Endothelial cell (in vitro differentiated cells): Measurements from ENCODE around the gene ADRA1B. TPM values are rescaled to one million over a fixed set of nuclear protein-coding genes. Genes with fewer than 3 reads are reported as not detected.

Source experiments
- DNase-seq: peaks from one replicate; pipeline ENCODE4 v3.0.0; 2021; ENCODE audit warnings: low spot score
- H3K27ac Mint-ChIP-seq: one replicate; pipeline ENCODE4 v1.8.0; 2021; ENCODE audit warnings: mixed read lengths, inconsistent platforms; ENCODE audit not compliant: unreplicated experiment
- H3K27me3 Mint-ChIP-seq: one replicate; pipeline ENCODE4 v1.8.0; 2021; ENCODE audit warnings: mild to moderate bottlenecking, moderate library complexity, mixed read lengths, inconsistent platforms; ENCODE audit not compliant: unreplicated experiment
- H3K36me3 Mint-ChIP-seq: one replicate; pipeline ENCODE4 v1.8.0; 2021; ENCODE audit warnings: mild to moderate bottlenecking, low read depth, mixed read lengths, inconsistent platforms; ENCODE audit not compliant: unreplicated experiment
- H3K4me1 Mint-ChIP-seq: one replicate; pipeline ENCODE4 v1.8.0; 2021; ENCODE audit warnings: mild to moderate bottlenecking, mixed read lengths, inconsistent platforms; ENCODE audit not compliant: unreplicated experiment
- H3K4me3 Mint-ChIP-seq: one replicate; pipeline ENCODE4 v1.8.0; 2021; ENCODE audit warnings: mild to moderate bottlenecking, mixed read lengths, inconsistent platforms; ENCODE audit not compliant: unreplicated experiment
- H3K9me3 Mint-ChIP-seq: one replicate; pipeline ENCODE4 v1.8.0; 2021; ENCODE audit warnings: mixed read lengths, inconsistent platforms; ENCODE audit not compliant: unreplicated experiment
- total RNA-seq: library from RNA; stranded (reverse); fragmentation: NEBNext Ultra II Directional; extraction: Animal tissue kit (Norgen Biotek cat#: 25700); gene quantifications from one replicate; pipeline ENCODE4 v1.2.1, GENCODE V29; 2021; ENCODE audit not compliant: unreplicated experiment
- TF ChIP-seq, protein P1 (sequence below): fragments of 200-600 bp; sonication (generic); IDR thresholded peaks from one replicate; pipeline ENCODE4 v1.5.0; 2021; ENCODE audit warnings: antibody characterized with exemption; ENCODE audit not compliant: unreplicated experiment

Gene ADRA1B
- total RNA-seq, 1 donor from 2014 or later = not detected

DNA sequence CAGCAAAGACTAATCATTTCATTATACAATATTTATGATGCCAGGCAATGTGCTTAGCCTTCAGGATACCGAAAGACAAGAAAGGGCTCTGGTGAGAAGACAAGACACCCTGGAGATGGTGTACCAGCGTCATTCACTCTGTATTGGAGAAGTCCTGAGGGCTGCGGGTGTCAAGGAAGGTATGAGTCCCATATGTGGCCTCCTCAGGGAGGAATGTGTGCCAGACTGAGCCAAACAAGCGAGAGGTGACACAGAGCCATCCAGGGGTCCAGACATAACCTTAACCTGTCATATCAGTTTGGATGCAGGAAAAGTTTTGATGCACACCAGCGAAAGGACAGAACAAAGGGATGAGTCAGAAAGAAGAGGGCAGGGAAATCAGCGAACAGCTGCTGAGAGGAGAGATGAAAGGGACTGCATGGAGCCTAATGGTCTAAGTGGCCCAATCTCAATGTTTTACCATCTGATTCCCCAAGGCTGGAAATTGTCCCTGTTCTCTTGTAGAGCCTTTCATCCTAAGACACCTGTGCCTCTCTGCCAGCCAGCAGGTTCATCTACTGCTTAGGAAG lies 38.9 kb downstream of the ADRA1B start:
- TF ChIP-seq, protein P1, sequence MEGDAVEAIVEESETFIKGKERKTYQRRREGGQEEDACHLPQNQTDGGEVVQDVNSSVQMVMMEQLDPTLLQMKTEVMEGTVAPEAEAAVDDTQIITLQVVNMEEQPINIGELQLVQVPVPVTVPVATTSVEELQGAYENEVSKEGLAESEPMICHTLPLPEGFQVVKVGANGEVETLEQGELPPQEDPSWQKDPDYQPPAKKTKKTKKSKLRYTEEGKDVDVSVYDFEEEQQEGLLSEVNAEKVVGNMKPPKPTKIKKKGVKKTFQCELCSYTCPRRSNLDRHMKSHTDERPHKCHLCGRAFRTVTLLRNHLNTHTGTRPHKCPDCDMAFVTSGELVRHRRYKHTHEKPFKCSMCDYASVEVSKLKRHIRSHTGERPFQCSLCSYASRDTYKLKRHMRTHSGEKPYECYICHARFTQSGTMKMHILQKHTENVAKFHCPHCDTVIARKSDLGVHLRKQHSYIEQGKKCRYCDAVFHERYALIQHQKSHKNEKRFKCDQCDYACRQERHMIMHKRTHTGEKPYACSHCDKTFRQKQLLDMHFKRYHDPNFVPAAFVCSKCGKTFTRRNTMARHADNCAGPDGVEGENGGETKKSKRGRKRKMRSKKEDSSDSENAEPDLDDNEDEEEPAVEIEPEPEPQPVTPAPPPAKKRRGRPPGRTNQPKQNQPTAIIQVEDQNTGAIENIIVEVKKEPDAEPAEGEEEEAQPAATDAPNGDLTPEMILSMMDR = no peak
- Mint-ChIP-seq H3K4me3 (no peak overlapping the region), H3K9me3 (no peaks in the 10 kb centered on the region), H3K27ac (no peak overlapping the region), H3K4me1 (no peaks in the 10 kb centered on the region), H3K36me3 (no peaks in the 10 kb centered on the region), H3K27me3 (peaks cover 2% of the 10 kb centered on the region)
- no peak for DNase-seq

DNA sequence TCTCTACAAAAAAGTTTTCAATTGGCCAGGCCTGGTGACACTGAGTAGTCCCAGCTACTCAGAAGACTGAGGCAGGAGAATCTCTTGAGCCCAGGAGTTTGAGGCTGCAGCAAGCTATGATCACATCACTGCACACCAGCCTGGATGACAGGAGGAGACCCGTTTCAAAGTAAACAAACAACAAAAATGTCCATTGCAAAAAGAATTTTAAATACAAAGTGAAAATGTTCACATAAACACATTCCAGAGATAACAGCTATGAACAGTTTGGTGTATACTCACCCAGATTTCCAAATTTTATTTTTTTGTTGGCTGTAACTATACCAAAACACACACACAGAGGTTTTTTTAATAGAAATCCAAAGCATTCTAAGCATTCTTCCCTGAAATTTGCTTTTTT lies 39.8 kb downstream of the ADRA1B start:
- Mint-ChIP-seq H3K9me3 (no peaks in the 10 kb centered on the region), H3K4me3 (no peak overlapping the region), H3K27ac (no peak overlapping the region), H3K4me1 (no peaks in the 10 kb centered on the region), H3K36me3 (no peaks in the 10 kb centered on the region), H3K27me3 (peaks cover 2% of the 10 kb centered on the region)
- TF ChIP-seq, protein P1 = no peak
- no peak for DNase-seq

DNA sequence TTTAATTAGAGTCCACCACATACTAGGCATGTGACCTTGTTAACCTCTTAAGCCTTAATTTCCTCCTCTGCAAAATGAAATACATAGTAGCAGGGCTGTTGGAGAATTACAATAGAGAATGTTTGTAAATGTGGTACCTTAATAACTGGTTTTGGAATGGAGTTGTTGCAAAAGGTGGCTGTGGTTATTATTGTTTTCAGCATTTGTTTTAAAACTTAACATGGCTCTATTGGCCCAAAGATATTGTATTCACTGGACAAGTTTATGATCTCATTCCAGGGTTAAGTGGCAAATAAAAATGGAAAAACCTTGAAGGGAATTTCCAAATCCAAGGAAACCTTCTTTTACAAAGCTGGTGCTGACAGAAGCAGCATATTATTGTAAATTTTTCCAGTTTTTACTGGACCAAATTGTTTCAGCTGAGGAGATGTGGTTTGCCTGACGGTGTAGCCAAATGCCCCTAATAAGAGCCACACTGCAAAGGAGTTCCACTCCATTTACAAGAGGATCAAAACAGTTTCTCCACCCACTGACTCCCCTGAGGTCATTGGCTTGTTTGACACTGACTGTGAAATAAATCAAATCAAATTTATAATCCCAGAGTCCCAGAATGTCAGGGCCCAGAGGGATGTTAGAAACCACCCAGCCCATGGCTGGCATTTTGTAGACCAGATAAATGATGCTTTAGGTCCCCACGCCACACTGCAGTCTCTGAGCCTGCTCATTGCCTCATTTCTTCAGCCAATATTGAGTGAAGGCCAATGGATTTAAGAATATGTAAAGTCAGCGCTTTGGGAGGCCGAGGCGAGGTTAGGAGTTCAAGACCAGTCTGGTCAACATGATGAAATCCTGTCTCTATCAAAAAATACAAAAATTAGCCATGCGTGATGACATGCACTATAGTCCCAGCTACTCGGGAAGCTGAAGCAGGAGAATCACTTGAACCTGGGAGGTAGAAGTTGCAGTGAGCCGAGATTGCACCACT lies 45.2 kb downstream of the ADRA1B start:
- no peak overlapping the region for H3K27ac Mint-ChIP-seq
- H3K4me1 Mint-ChIP-seq = peaks cover 7% of the 10 kb centered on the region
- TF ChIP-seq, protein P1 = no peak
- H3K9me3 Mint-ChIP-seq = no peaks in the 10 kb centered on the region
- no peaks in the 10 kb centered on the region for H3K36me3 Mint-ChIP-seq
- H3K4me3 Mint-ChIP-seq = no peak overlapping the region
- no peak for DNase-seq
- no peaks in the 10 kb centered on the region for H3K27me3 Mint-ChIP-seq

DNA sequence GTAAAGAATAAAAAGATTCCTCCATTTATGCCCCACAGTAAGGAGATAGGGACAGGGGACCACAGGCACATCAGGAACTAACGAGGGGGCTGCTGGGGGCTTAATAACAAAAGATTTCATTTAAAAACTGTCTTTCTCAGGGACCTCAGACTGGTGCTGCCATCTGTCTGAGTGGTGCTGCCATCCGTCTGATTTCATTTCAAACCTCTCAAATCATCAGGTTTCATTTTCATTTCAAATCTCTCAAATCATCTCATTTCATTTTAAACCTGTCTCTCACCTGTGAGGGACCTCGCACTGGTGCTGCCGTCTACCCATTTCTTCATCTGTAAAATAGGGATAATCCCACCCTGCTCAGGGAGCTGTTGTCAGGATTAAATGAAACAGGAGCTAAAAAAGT lies 45.9 kb downstream of the ADRA1B start:
- no peak overlapping the region for H3K4me3 Mint-ChIP-seq
- TF ChIP-seq, protein P1 = no peak
- H3K27ac Mint-ChIP-seq = no peak overlapping the region
- H3K9me3 Mint-ChIP-seq = no peaks in the 10 kb centered on the region
- no peaks in the 10 kb centered on the region for H3K36me3 Mint-ChIP-seq
- no peak for DNase-seq
- no peaks in the 10 kb centered on the region for H3K27me3 Mint-ChIP-seq
- peaks cover 7% of the 10 kb centered on the region for H3K4me1 Mint-ChIP-seq

DNA sequence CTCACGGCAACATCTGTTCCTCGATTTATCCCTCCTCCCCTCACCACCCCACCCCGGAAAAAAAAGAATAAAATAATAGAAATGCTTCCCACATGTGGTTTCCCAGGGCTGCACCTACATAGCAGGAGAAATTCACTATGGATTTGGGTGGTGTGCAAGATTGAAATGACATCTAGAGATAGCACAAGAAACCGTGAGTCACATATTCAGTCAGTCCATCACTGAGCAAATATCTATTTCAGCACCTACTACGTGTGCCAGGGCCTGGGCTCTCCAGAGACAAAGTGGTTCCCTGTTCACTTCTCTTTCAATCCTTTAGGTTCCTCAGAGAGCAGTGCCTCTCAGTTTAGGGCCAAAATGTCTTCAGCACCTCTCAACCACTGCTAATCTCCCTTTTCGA lies 47.7 kb downstream of the ADRA1B start:
- H3K36me3 Mint-ChIP-seq = no peaks in the 10 kb centered on the region
- TF ChIP-seq, protein P1 = no peak

More for the DNA sequence above, 47.7 kb downstream of the ADRA1B start:
- Mint-ChIP-seq H3K4me1 (peaks cover 7% of the 10 kb centered on the region), H3K27me3 (no peaks in the 10 kb centered on the region), H3K4me3 (no peak overlapping the region), H3K9me3 (no peaks in the 10 kb centered on the region), H3K27ac (no peak overlapping the region)
- DNase-seq = no peak
